Sciatic nerve (tissue), 2 donors: Measurements from ENCODE around the gene GALNT3. TPM values are rescaled to one million over a fixed set of nuclear protein-coding genes. Genes with fewer than 3 reads are reported as not detected.

ENCODE experiments used
- ATAC-seq: fragments of 200-7000 bp; cut with Tn5 transposase; one replicate; pipeline ENCODE4 v1.9.1; 2020; ENCODE audit warnings: mild to moderate bottlenecking, moderate library complexity
- DNase-seq: peaks from one replicate; pipeline ENCODE4 v3.0.0-alpha.2; 2020; ENCODE audit warnings: low spot score
- intact Hi-C: fragments of 100-400 bp; cut with DNase I; formaldehyde crosslinking; loops from one replicate; pipeline ENCODE4 v1.14.2; 2022
- total RNA-seq: library from RNA; stranded (reverse); fragmentation: NEBNext Ultra II Directional; extraction: Animal tissue kit (Norgen Biotek cat#: 25700); gene quantifications from one replicate; pipeline ENCODE4 v1.2.1, GENCODE V29; 2021
- donor health status: DM: no; HTN: no; CAD: no.
- donor health status: DM: no; HTN: no; CAD: no.

Gene GALNT3
- total RNA-seq, 1 donor from 2014 or later, result 2.5 TPM

- intact Hi-C loops, result no loop called here
- no peak for ATAC-seq
- DNase-seq, result no peak
Observed at GRCh38 chr2:165762723-165763122, 31.3 kb downstream of the GALNT3 start.

DNA sequence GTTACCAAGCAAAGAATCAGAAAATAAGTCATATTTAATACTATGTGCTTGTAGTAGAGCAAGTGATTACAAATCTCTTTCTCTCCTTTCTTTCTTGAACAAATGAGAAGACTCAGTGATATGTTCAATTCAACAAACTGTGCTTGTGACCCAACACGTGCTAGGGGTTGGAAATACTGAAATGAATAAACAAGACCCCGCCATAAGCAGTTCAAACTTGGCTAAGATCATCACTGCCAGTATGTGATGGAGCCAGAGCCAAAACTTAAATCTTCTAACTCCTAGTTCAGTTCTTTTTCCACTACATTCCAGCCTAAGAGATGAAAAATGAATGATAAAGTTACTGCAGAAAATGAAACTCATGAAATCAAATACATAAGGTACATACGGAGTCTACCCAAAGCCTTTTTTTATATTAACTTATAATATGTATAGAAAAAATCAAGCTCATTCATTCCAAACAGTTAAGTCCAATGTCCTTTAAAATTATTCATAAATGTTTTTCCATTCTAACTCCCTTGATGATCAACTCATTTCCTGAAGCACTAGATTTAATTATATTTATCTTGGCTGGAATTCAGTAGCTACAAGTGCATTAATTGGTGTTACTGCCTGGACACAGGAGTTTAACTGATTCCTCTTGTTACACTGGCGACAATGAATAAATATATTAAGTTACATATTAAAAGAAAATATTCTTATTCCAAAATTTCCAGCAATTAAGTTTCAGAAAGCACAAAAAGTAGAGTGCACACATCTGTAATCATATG is 36.0 kb downstream of the GALNT3 start:
- DNase-seq (no peak), ATAC-seq (no peak)
- intact Hi-C loops, result no loop called here

DNA sequence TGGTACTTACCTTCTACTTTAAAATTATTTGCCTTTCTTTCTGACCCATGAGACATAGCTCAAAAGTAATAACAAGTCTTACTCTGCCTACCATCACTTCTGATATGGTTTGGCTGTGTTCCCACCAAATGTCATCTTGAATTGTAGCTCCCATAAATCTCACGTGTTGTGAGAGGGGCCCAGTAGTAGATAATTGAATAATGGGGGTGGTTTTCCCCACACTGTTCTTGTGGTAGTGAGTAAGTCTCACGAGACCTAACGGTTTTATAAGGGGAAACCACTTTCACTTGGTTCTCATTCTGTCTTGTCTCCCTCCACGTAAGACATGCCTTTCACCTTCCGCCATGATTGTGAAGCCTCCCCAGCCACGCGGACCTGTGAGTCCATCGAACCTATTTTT is 47.5 kb downstream of the GALNT3 start:
- DNase-seq, result no peak
- ATAC-seq, result no peak
- intact Hi-C loops, result no loop called here

- DNase-seq (no peak), ATAC-seq (no peak)
- intact Hi-C loops, result no loop called here
Observed at GRCh38 chr2:165745916-165746315, 48.1 kb downstream of the GALNT3 start.

GRCh38 chr2:165743442-165743841 is 50.6 kb downstream of the GALNT3 start:
- no peak for ATAC-seq
- no peak for DNase-seq

GRCh38 chr2:165725421-165725820 is 68.6 kb downstream of the GALNT3 start:
- no peak for DNase-seq
- intact Hi-C loops, result no loop called here
- no peak for ATAC-seq

More at GRCh38 chr2:165743442-165743841, 50.6 kb downstream of the GALNT3 start:
- intact Hi-C loops, result no loop called here

DNA sequence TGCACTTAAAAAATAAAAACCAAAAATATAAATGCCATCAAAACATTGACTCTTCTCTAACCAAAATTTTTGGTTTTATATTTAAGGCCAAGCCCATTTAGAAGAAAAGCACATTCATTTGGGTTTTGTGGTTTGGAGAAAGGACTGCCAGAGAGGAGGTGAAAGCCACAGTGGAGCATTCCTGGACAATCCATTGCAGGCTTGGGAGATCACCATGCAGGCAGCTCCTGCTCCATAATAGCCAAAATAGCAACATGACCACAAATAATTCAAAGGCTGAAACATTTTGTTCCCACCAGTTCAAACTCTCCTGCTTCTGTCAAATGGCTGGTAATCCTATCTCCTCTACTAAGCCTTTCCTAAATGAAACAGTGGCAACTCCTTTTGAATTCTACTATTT is 73.5 kb downstream of the GALNT3 start:
- intact Hi-C loops, result no loop called here
- no peak for DNase-seq
- no peak for ATAC-seq

GRCh38 chr2:165718610-165719210 is 75.3 kb downstream of the GALNT3 start:
- intact Hi-C loops, result no loop called here
- ATAC-seq (no peak), DNase-seq (no peak)

DNA sequence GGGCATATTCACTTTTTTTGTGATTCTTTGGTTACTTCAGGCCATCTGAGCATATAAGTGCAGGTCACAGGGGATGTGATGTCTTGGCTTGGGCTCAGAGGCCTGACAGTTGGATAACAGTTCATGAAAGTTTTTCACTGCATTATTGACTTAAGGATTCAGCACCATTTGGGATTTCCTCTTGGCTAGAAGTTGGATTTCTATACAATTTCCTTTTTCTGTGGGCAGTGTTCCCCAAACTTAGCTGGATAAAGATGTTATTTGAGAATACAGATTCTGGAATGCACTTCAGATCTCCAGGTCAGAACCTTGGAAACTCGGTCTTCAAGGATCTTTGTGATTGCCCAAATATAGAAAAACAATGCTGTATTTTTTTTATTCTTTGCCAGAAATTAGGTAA is 78.0 kb downstream of the GALNT3 start:
- ATAC-seq (no peak), DNase-seq (no peak)
- intact Hi-C loops, result no loop called here

DNA sequence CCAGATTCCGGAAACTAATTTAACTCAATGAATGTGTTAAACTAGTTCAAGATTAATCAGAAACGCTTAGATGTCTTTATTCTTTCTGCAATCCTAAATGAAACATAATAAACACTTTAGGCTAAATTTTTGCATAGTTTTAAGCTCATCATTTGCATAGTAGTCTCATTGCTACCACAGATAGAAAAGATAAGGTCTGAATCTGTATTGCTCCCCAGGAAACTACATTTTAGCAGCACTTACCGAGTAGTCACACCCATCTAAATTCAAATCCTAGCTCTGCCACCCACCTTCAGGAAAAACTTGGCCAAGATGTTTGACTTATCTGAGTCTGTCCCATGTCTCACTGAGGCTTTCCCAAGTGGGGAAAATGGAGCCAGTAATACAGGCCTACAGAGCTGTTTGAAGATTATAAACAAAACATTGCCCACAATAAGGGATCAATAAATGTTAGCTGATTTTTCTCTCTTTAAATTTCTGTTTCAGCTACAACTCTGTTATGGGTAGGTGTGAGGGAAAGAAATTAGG is 87.0 kb downstream of the GALNT3 start:
- intact Hi-C loops, result no loop called here
- ATAC-seq (no peak), DNase-seq (no peak)

DNA sequence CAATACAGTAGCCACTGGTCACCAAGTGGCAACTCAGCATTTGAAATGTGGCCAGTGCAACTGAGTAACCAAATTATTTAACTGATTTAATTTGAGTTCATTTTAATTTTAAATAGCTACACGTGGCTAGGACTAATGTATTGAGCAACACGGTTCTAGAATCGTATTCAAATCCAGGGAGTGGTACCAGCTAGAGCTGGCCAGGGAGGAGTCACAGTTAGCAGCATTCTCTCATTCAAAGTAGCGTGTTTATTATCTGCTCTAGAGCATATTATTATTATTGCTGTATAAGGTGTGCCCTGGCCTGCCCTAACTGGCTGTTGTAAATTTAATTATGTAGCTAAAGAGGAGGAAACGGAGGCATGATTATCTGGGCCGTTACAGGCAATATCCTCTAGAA is 92.9 kb downstream of the GALNT3 start:
- no peak for DNase-seq
- intact Hi-C loops, result no loop called here
- ATAC-seq, result no peak

DNA sequence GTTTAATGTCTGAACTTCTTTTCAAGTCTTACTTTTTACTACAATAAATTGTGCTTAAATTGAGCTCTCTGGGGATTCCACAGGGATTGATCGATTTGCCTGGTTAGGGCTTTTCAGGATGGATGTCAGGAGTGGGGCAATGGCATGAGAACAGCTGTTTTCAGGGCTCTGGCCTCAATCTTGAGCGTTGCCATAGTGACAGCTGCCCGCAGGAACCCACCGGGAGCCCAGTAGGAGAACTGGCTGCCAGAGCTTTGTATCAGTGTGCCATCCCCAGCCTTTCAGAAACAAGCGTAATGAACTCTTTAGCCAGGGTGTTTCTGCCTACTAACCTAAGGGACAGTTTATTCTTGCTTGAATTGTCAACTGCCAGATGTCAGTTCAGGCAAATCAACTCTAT is 93.5 kb downstream of the GALNT3 start:
- ATAC-seq (no peak), DNase-seq (no peak)
- intact Hi-C loops, result no loop called here

DNA sequence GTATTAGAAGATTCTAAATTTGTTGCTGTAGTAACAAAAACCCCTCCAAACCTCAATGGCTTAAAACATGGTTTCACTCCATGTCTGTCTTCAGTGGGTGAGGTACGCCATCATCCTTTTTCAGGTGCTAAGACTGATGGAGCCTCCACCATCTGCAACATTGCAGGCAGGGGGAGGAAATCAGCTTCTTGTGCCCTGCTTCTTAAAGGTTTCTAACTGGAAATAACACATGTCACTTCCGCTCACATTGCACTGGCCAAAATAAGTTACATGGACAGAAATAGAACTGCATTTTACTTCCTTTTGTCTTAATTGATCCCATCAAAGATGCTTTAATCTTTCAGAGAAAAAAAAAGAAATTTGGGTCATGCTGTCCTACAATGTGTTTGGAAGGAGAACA is 94.1 kb downstream of the GALNT3 start:
- intact Hi-C loops, result loop anchor here (10.0 kb wide), 1 partner anchor 295 kb away; no protein-coding TSS in a partner anchor
- DNase-seq (no peak), ATAC-seq (no peak)

- DNase-seq (no peak), ATAC-seq (peak; percentile 77)
- intact Hi-C loops, result loop anchor here (10.0 kb wide), 1 partner anchor 294 kb away; no protein-coding TSS in a partner anchor
Observed at GRCh38 chr2:165698444-165698884, 95.6 kb downstream of the GALNT3 start.

- DNase-seq (no peak), ATAC-seq (no peak)
- intact Hi-C loops, result loop anchor here (10.0 kb wide), 1 partner anchor 293 kb away; no protein-coding TSS in a partner anchor
Observed at GRCh38 chr2:165697748-165698443, 96.2 kb downstream of the GALNT3 start.

Other genes starting within 250 kb of the GALNT3 start
- 36.8 TPM for gene TTC21B, start 159.5 kb upstream of the GALNT3 start, total RNA-seq